BJ (cell line): ENCODE results near the gene CBFA2T2. TPM values are rescaled to one million over a fixed set of nuclear protein-coding genes. Genes with fewer than 3 reads are reported as not detected.
"Not testable (repeated sequence)": the region's sequence is repeated elsewhere in the genome, so short reads cannot be mapped to it uniquely, and the experiment has no call there.

ENCODE experiments used
- CTCF ChIA-PET: fragments of 350-600 bp; formaldehyde crosslinking; extraction: SDS; loops from one replicate; lab custom pipeline; 2021; ENCODE audit warnings: antibody characterized with exemption, inconsistent platforms; lab: Yijun Ruan, JAX
- POLR2A ChIA-PET: fragments of 300-600 bp; sonication (Branson Sonifier 250); formaldehyde crosslinking; extraction: SDS; loops from one replicate; lab custom pipeline; 2021; ENCODE audit warnings: antibody characterized with exemption; lab: Charles Lee
- DNase-seq: peaks from one replicate; pipeline ENCODE4 v3.0.0-alpha.2; 2011; ENCODE audit warnings: low read depth
- H3K27me3 ChIP-seq: 2 replicates; pipeline ENCODE4 v1.6.0; 2011; ENCODE audit warnings: low read length; ENCODE audit not compliant: control insufficient read depth, insufficient read depth
- H3K36me3 ChIP-seq: 2 replicates; pipeline ENCODE4 v1.5.1; 2011; ENCODE audit warnings: low read length; ENCODE audit not compliant: control insufficient read depth, insufficient read depth
- H3K4me3 ChIP-seq: 2 replicates; pipeline ENCODE4 v1.5.1; 2011; ENCODE audit warnings: low read depth, mild to moderate bottlenecking, control low read depth, low read length
- polyA plus RNA-seq: library from polyadenylated mRNA; depleted of rRNA; stranded (reverse); fragments of >200 nt; gene quantifications from 2 replicates; pipeline ENCODE4 v1.2.3, GENCODE V29; 2011
- TF ChIP-seq, protein P1 (sequence below): IDR thresholded peaks from 2 replicates; pipeline ENCODE4 v1.5.1; 2011; ENCODE audit warnings: low read depth, mild to moderate bottlenecking, control low read depth, inconsistent platforms, low read length, moderate library complexity; ENCODE audit not compliant: insufficient read depth

The CBFA2T2 gene
- polyA plus RNA-seq, 1 experiment: 7.6 TPM

DNA sequence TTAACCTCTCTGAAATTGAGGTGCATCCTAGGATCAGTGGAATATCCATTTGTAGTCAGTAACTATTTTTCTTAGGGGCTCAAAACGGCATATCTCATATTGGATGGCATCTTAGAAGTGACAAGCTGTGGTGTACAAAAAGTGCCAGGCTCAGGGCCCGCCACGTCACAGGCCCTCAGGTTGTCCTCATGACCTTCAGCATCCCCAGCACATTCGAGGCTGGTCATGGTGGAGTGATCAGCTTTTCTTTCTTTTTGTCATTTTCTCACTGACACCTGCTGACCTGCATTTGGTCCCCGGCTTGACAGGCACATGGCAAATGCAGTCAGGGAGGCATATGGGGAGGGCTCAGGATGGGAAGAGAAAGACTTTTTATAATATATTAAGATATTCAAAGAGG is 203.4 kb downstream of the CBFA2T2 start:
- POLR2A ChIA-PET: no interaction called here
- CTCF ChIA-PET: no interaction called here

DNA sequence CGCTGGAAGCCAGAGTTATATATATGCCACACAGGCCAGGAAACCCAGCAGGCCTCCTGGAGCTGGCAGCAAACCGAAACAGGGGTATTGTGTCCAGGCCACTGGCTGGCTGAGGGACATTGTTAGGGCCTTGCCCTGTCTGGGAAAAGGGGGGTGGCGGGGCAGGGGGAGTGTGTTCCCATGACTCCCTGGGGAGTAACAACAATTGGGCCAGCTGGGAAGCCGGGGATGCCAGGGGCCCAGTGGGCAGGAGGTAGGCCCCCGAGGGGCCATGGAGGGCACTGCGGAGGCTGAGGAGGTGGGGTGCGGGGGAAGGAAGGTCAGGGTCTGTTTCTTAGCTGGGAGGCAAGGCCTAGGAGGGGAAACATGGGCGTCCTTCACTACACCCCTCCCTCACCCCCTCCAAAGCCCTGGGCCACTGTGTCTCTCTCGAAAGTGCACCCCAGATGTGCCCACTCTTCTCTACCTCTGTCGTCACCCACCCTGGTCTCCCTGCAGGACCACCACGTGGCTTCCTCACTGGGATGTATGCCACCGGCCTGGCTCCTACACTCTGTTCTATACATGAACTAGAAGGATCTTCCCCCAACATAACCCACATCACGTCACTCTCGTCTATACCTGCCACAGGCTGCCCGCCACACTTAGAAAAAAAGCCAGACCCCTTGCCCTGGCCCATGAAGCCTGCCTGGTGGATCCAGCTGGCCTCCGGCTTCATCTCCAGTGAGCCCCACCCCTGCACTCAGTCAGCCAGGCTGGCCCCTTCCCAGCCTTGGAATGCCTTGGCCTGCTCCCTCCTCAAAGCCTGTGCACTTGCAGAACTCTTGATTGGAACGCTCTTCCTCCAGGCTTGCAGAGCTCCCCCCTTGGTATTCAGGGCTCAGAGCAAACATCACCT is 204.1 kb downstream of the CBFA2T2 start:
- POLR2A ChIA-PET: no interaction called here
- Histone ChIP-seq H3K27me3 (no peaks in the 10 kb centered on the region), H3K4me3 (no peak overlapping the region), H3K36me3 (no peaks in the 10 kb centered on the region)
- CTCF ChIA-PET: interaction anchor here (1.3 kb wide), 1 partner anchor 28 kb away, joined by 3 read pairs; the partner anchor contains the start of gene ACTL10
- DNase-seq: no peak
- TF ChIP-seq, protein P1, sequence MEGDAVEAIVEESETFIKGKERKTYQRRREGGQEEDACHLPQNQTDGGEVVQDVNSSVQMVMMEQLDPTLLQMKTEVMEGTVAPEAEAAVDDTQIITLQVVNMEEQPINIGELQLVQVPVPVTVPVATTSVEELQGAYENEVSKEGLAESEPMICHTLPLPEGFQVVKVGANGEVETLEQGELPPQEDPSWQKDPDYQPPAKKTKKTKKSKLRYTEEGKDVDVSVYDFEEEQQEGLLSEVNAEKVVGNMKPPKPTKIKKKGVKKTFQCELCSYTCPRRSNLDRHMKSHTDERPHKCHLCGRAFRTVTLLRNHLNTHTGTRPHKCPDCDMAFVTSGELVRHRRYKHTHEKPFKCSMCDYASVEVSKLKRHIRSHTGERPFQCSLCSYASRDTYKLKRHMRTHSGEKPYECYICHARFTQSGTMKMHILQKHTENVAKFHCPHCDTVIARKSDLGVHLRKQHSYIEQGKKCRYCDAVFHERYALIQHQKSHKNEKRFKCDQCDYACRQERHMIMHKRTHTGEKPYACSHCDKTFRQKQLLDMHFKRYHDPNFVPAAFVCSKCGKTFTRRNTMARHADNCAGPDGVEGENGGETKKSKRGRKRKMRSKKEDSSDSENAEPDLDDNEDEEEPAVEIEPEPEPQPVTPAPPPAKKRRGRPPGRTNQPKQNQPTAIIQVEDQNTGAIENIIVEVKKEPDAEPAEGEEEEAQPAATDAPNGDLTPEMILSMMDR: no peak

More for the DNA sequence above, 203.4 kb downstream of the CBFA2T2 start:
- Histone ChIP-seq H3K4me3 (no peak overlapping the region), H3K27me3 (no peaks in the 10 kb centered on the region), H3K36me3 (no peaks in the 10 kb centered on the region)
- DNase-seq: no peak
- TF ChIP-seq, protein P1: no peak

DNA sequence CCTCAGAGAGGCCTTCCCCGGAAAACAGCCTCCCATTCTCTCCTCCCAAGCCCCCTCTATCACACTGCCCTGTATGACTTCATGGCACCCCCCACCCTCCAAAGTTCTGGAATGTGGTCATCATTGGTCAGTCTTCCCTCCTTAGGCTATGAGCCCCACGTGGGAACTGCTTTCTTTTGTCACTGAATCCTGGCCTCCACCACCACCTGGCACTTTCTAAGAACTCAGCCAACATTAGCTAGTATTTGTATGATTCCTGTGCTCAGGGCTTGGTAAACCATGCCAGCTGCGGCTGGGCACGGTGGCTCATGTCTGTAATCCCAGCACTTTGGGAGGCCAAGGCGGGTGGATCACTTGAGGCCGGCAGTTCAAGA is 204.7 kb downstream of the CBFA2T2 start:
- H3K27me3 ChIP-seq: no peaks in the 10 kb centered on the region
- POLR2A ChIA-PET: no interaction called here
- CTCF ChIA-PET: interaction anchor here (1.3 kb wide), 1 partner anchor 28 kb away, joined by 3 read pairs; the partner anchor contains the start of gene ACTL10
- TF ChIP-seq, protein P1: no peak
- H3K4me3 ChIP-seq: no peak overlapping the region
- DNase-seq: no peak
- H3K36me3 ChIP-seq: no peaks in the 10 kb centered on the region

DNA sequence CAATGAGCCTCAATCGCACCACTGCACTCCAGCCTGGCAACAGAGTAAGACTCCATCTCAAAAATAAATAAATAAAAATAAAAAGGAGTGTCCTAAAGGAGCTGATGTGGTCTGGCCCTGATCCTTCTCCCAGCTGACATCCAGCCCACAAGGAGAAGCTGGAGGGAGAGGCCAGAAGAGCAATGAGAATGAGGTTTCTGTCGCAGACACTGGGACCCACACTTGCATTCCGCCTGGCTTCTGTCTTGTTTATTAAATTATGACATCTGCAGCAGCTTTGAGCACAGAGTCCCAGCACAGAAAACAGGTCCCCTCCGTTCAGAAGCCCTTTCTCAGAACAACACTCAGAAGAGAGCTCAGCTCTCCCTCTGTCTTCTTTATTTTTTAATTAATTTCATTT is 206.6 kb downstream of the CBFA2T2 start:
- Histone ChIP-seq H3K36me3 (no peaks in the 10 kb centered on the region), H3K4me3 (no peak overlapping the region), H3K27me3 (no peaks in the 10 kb centered on the region)
- ChIA-PET POLR2A (no interaction called here), CTCF (interaction anchor here (1.0 to 1.5 kb wide), 4 partner anchors 9 to 43 kb away, joined by 3 to 4 read pairs (median 3); partner anchors contain the start of gene ACTL10)
- TF ChIP-seq, protein P1: no peak
- no peak for DNase-seq

DNA sequence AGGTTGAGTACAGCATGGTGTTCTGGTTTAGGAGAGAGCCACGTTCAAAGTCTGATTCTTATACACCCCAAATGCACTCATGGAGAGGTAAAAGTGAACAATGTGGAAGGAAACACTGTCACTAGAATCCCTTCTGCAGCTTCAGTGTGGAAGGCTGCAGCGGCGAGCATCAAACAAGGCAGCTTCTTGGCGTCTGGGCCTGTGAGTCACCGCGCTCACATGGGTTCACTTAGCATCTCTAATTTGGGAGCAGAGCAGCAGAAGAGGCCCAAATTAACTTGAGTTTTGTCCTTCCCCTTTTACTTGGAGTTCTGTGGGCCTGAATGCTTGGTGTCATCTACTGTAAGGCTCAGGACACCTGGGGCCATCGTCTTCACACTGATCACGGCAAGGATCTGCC is 207.2 kb downstream of the CBFA2T2 start:
- TF ChIP-seq, protein P1: no peak
- ChIA-PET CTCF (interaction anchor here (1.0 to 1.5 kb wide), 3 partner anchors 29 to 44 kb away, joined by 3 to 4 read pairs (median 3); partner anchors contain the start of gene ACTL10), POLR2A (no interaction called here)

DNA sequence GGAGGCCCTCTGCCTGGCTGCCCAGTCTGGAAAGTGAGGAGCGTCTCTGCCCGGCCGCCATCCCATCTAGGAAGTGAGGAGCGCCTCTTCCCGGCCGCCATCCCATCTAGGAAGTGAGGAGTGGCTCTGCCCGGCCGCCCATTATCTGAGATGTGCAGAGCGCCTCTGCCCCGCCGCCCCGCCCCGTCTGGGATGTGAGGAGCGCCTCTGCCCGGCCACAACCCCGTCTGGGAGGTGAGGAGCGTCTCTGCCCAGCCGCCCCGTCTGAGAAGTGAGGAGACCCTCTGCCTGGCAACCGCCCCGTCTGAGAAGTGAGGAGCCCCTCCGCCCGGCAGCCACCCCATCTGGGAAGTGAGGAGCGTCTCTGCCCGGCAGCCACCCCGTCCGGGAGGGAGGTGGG is 209.1 kb downstream of the CBFA2T2 start:
- H3K27me3 ChIP-seq, H3K36me3 ChIP-seq, CTCF ChIA-PET, H3K4me3 ChIP-seq, POLR2A ChIA-PET, DNase-seq: not testable (repeated sequence)

More for the DNA sequence above, 207.2 kb downstream of the CBFA2T2 start:
- Histone ChIP-seq H3K4me3 (no peak overlapping the region), H3K36me3 (no peaks in the 10 kb centered on the region), H3K27me3 (no peaks in the 10 kb centered on the region)
- no peak for DNase-seq
